HCT116 (cell line): ENCODE data around the gene PAIP1. TPM values are rescaled to one million over a fixed set of nuclear protein-coding genes. Genes with fewer than 3 reads are reported as not detected.

Source experiments
- ATAC-seq: fragments of 200-7000 bp; cut with Tn5 transposase; 2 replicates; pipeline ENCODE4 v1.9.1; 2020; ENCODE audit warnings: mild to moderate bottlenecking, moderate library complexity
- Bru-seq: library from RNA; stranded (reverse); fragments of 400-500 nt; gene quantifications from one replicate; lab custom pipeline; 2021; lab: Mats Ljungman, UMichigan
- BruChase-seq, 2 experiments: library from RNA; stranded (reverse); fragments of 400-500 nt; gene quantifications; one replicate each; lab custom pipeline; 2021; lab: Mats Ljungman, UMichigan
- BruUV-seq: library from RNA; stranded (reverse); fragments of 400-500 nt; replicated peaks from 2 replicates; lab custom pipeline; 2021; lab: Mats Ljungman, UMichigan
- CTCF ChIA-PET: fragments of 300-600 bp; sonication (Branson Sonifier 250); formaldehyde crosslinking; loops from one replicate; lab custom pipeline; 2021; ENCODE audit warnings: antibody characterized with exemption; lab: Charles Lee
- POLR2A ChIA-PET: fragments of 300-600, 350-600 bp; sonication (Branson Sonifier 250); formaldehyde crosslinking; loops from one replicate; lab custom pipeline; 2021; ENCODE audit warnings: antibody characterized with exemption; lab: Charles Lee
- RAD21 ChIA-PET, 2 experiments: fragments of 300-600 bp; sonication (Branson Sonifier 250); formaldehyde crosslinking; loops; one replicate each; lab custom pipeline; 2023; ENCODE audit warnings: low total read pairs in 2 of 2; ENCODE audit not compliant: uncharacterized antibody in 2 of 2, unreplicated experiment in 2 of 2, low non-redundant PET in 1 of 2; lab: Charles Lee
- DNase-seq: peaks from one replicate; pipeline ENCODE4 v3.0.0-alpha.2; 2010; ENCODE audit warnings: low read depth, low spot score
- H2AFZ ChIP-seq: fragments of 200-600 bp; shearing (Covaris generic), sonication (generic); 2 replicates; pipeline ENCODE4 v1.6.1; 2017; ENCODE audit warnings: low read depth, mixed run types, mixed read lengths, antibody characterized with exemption, low read length; ENCODE audit not compliant: poor library complexity, severe bottlenecking
- H3K27ac ChIP-seq: 2 replicates; pipeline ENCODE4 v1.5.1; 2012; ENCODE audit warnings: low read depth, low read length
- H3K27me3 ChIP-seq: fragments of 200-600 bp; sonication (generic); 2 replicates; pipeline ENCODE4 v1.6.1; 2016; ENCODE audit warnings: mixed run types, low read length, mixed read lengths; ENCODE audit not compliant: insufficient read depth
- H3K36me3 ChIP-seq, 2 experiments: fragments of 200-500 bp in 1 of 2; fragments of 200-600 bp in 1 of 2; sonication (Bioruptor generic) in 1 of 2; sonication (generic) in 1 of 2; 2 replicates each; pipeline versions ENCODE4 v1.5.1 to v1.6.1; 2014 to 2016; ENCODE audit warnings: low read length in 2 of 2, inconsistent platforms in 1 of 2, mixed read lengths in 1 of 2, mixed run types in 1 of 2; ENCODE audit not compliant: insufficient read depth in 2 of 2, control insufficient read depth in 1 of 2
- H3K4me1 ChIP-seq, 2 experiments: fragments of 200-600 bp in 1 of 2; sonication (generic) in 1 of 2; 2 replicates each; pipeline versions ENCODE4 v1.5.1 to v1.6.1; 2012 to 2017; ENCODE audit warnings: low read length in 2 of 2, inconsistent platforms in 1 of 2, mild to moderate bottlenecking in 1 of 2, mixed read lengths in 1 of 2, mixed run types in 1 of 2, moderate library complexity in 1 of 2; ENCODE audit not compliant: insufficient read depth in 2 of 2, control insufficient read depth in 1 of 2
- H3K4me2 ChIP-seq: fragments of 200-600 bp; sonication (generic); 2 replicates; pipeline ENCODE4 v1.6.1; 2017; ENCODE audit warnings: mixed run types, low read length, mixed read lengths
- H3K4me3 ChIP-seq, 2 experiments: fragments of 200-600 bp in 1 of 2; sonication (generic) in 1 of 2; replicated peaks in 1 of 2; 2 replicates each; pipeline ENCODE4 v1.5.1; 2011 to 2016; ENCODE audit warnings: low read length in 2 of 2, control low read depth in 1 of 2, low read depth in 1 of 2, mild to moderate bottlenecking in 1 of 2, mixed read lengths in 1 of 2, mixed run types in 1 of 2
- H3K79me2 ChIP-seq: fragments of 200-600 bp; sonication (generic); 2 replicates; pipeline ENCODE4 v1.6.1; 2017; ENCODE audit warnings: mild to moderate bottlenecking, mixed run types, low read length, moderate library complexity, mixed read lengths; ENCODE audit not compliant: insufficient read depth
- H3K9ac ChIP-seq: fragments of 200-600 bp; sonication (generic); 2 replicates; pipeline ENCODE4 v1.6.1; 2016; ENCODE audit warnings: low read length, mixed read lengths
- H3K9me2 ChIP-seq: fragments of 200-600 bp; sonication (generic), shearing (Covaris generic); 2 replicates; pipeline ENCODE4 v1.6.1; 2017; ENCODE audit warnings: mixed run types, mild to moderate bottlenecking, moderate library complexity; ENCODE audit not compliant: insufficient read depth
- H3K9me3 ChIP-seq, 2 experiments: fragments of 200-500 bp in 1 of 2; fragments of 200-600 bp in 1 of 2; sonication (Bioruptor generic) in 1 of 2; sonication (generic) in 1 of 2; 2 replicates each; pipeline ENCODE4 v1.6.1; 2014 to 2017; ENCODE audit warnings: low read length in 2 of 2, mixed read lengths in 2 of 2, inconsistent platforms in 1 of 2, low read depth in 1 of 2, mild to moderate bottlenecking in 1 of 2, mixed run types in 1 of 2, moderate library complexity in 1 of 2; ENCODE audit not compliant: control insufficient read depth in 1 of 2, insufficient read depth in 1 of 2
- H4K20me1 ChIP-seq: fragments of 200-600 bp; sonication (generic), shearing (Covaris generic); 2 replicates; pipeline ENCODE4 v1.6.1; 2017; ENCODE audit warnings: mixed run types, mild to moderate bottlenecking, moderate library complexity; ENCODE audit not compliant: insufficient read depth
- CBX3 ChIP-seq: IDR thresholded peaks from 2 replicates; pipeline ENCODE4 v1.6.1; 2012; ENCODE audit warnings: low read depth
- CEBPB ChIP-seq: IDR thresholded peaks from 2 replicates; pipeline ENCODE4 v1.6.1; 2012; ENCODE audit warnings: low read depth
- EZH2 ChIP-seq: fragments of 200-600 bp; sonication (generic); IDR thresholded peaks from 2 replicates; pipeline ENCODE4 v1.6.1; 2017; ENCODE audit warnings: antibody characterized with exemption, mixed run types
- EZH2phosphoT487 ChIP-seq: fragments of 200-600 bp; IDR thresholded peaks from 2 replicates; pipeline ENCODE4 v1.6.1; 2018; ENCODE audit warnings: antibody characterized with exemption, borderline replicate concordance
- FOSL1 ChIP-seq: IDR thresholded peaks from 2 replicates; pipeline ENCODE4 v1.6.1; 2012; ENCODE audit warnings: low read depth
- JUND ChIP-seq: IDR thresholded peaks from 2 replicates; pipeline ENCODE4 v1.6.1; 2012
- POLR2A ChIP-seq: IDR thresholded peaks from 2 replicates; pipeline ENCODE4 v1.7.0; 2011; ENCODE audit warnings: borderline replicate concordance; ENCODE audit not compliant: insufficient read depth, insufficient read length; ENCODE audit errors: extremely low read depth
- POLR2AphosphoS5 ChIP-seq: IDR thresholded peaks from 2 replicates; pipeline ENCODE4 v1.6.1; 2011; ENCODE audit warnings: mild to moderate bottlenecking, low read depth, low read length, moderate library complexity
- RAD21 ChIP-seq: IDR thresholded peaks from 2 replicates; pipeline ENCODE4 v1.6.1; 2012; ENCODE audit warnings: low read depth, mild to moderate bottlenecking
- SRF ChIP-seq: IDR thresholded peaks from 2 replicates; pipeline ENCODE4 v1.6.1; 2012; ENCODE audit warnings: low read depth
- TCF7L2 ChIP-seq: IDR thresholded peaks from 2 replicates; pipeline ENCODE4 v1.7.0; 2011; ENCODE audit warnings: borderline replicate concordance, inconsistent platforms; ENCODE audit not compliant: insufficient read depth, insufficient read length; ENCODE audit errors: extremely low read depth
- YY1 ChIP-seq: IDR thresholded peaks from 2 replicates; pipeline ENCODE4 v1.6.1; 2011; ENCODE audit warnings: low read length, low read depth, moderate library complexity, mild to moderate bottlenecking; ENCODE audit not compliant: insufficient replicate concordance; ENCODE audit errors: extremely low read depth
- ZFX ChIP-seq: fragments of 450-650 bp; IDR thresholded peaks from 2 replicates; pipeline ENCODE4 v1.6.1; 2017
- intact Hi-C: fragments of 100-400 bp; cut with micrococcal nuclease; formaldehyde crosslinking; loops from 2 replicates; pipeline ENCODE4 v1.10.0; 2022
- long read RNA-seq: library from polyadenylated mRNA; unstranded; transcript quantifications from one replicate; pipeline ENCODE4 v2.0.0, GENCODE V29; 2021; ENCODE audit not compliant: unreplicated experiment
- polyA plus RNA-seq: library from polyadenylated mRNA; unstranded; fragments of >200 nt; gene quantifications from 2 replicates; pipeline ENCODE4 v1.2.1, GENCODE V29; 2012; ENCODE audit warnings: missing spikeins
- total RNA-seq: library from RNA; stranded (reverse); gene quantifications from one replicate; pipeline ENCODE4 v1.2.1, GENCODE V29; 2021; ENCODE audit not compliant: unreplicated experiment
- TF ChIP-seq, protein P1 (sequence below): IDR thresholded peaks from 2 replicates; pipeline ENCODE4 v1.6.1; 2012
- TF ChIP-seq, protein P2 (sequence below): IDR thresholded peaks from 2 replicates; pipeline ENCODE4 v1.6.1; 2012; ENCODE audit warnings: low read depth
- TF ChIP-seq, protein P3 (sequence below): IDR thresholded peaks from 2 replicates; pipeline ENCODE4 v1.6.1; 2011; ENCODE audit warnings: mild to moderate bottlenecking, low read length, moderate library complexity; ENCODE audit not compliant: insufficient replicate concordance; ENCODE audit errors: extremely low read depth
- TF ChIP-seq, protein P4 (sequence below), 3 experiments: fragments of 200-600 bp in 1 of 3; sonication (generic) in 1 of 3; IDR thresholded peaks in 2 of 3; conservative IDR thresholded peaks in 1 of 3; 2 replicates each; pipeline ENCODE4 v1.5.1; 2012 to 2017; ENCODE audit warnings: low read depth in 2 of 3, low read length in 2 of 3, antibody characterized with exemption in 1 of 3, borderline replicate concordance in 1 of 3, control low read depth in 1 of 3, mild to moderate bottlenecking in 1 of 3, mixed read lengths in 1 of 3, mixed run types in 1 of 3, moderate library complexity in 1 of 3; ENCODE audit not compliant: insufficient read depth in 1 of 3

Gene PAIP1
- total RNA-seq (83.8 TPM), Bru-seq, nascent RNA (percentile 94 among the genes with signal in this experiment), BruChase-seq, experiment 1, labeled RNA remaining after a 6-hour chase (percentile 91 among the genes with signal in this experiment), BruChase-seq, experiment 2, labeled RNA remaining after a 2-hour chase (percentile 84 among the genes with signal in this experiment)
- 31.1 and 53.1 TPM in 2 replicates for polyA plus RNA-seq
- long read RNA-seq, transcript PAIP1-201 (11 exons, 2,782 nt): major isoform, 171 of 266 reads
- long read RNA-seq, transcript PAIP1-203 (11 exons, 1,734 nt): minor isoform, 67 of 266 reads
- long read RNA-seq, partial matches to known transcripts: 7 of 266 reads
- long read RNA-seq, other reads (novel, unspliced or antisense): 19 of 266 reads

DNA sequence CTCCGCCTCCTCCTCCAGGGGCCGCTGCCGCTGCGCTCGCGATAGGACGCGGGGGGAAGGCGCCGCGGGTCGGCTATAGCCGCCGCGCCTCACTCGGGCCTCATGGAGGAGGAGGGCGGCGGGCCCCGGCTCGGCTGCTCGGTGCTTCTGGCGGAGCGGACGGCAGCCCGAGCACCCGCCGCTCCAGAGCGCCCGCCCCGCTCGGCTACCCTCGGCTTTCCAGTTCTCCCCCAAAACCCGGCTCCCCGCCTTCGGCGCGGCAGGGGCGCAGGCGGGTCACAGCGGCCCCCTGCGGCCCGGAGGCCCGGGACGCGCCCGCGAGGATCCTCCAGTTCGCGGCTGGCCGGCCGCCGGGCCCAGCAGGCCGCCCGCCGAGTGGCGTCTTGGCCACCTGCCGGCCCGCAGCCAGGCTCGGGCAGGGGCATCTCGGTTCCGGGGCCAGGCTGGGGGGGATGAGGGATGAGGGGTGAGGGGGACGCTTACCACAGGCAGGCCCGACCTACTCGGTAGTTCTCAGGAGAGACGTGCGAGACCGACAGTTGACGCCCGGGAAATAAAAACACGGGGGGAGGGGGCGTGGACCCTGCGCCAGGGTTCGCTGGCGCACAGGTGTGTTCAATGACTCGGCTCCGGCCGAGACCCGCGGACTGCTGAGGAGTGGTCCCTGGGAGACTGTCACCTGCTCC, at the start of gene PAIP1:
Gene PAIP1 (minus strand): TSS at position 221 of the 686 bp plus-strand sequence. CDS start 231 bp downstream, outside the sequence.
- ChIA-PET POLR2A (interaction anchor here (1.0 kb wide), 1 partner anchor 73 kb away, joined by 3 read pairs; the partner anchor contains the start of gene TMEM267), RAD21 (no interaction called here), CTCF (no interaction called here)
- H3K4me3 ChIP-seq: peak within 1 kb of the TSS; percentile 81 to 84
- H3K4me1 ChIP-seq: peaks cover 10 to 18% of the 10 kb centered on the region in 2 experiments
- H3K36me3 ChIP-seq: peaks cover 16 to 22% of the 10 kb centered on the region in 2 experiments; a peak in 3 of 4 replicates
- peak within 1 kb of the TSS; percentile 97 for H3K27ac ChIP-seq
- H4K20me1 ChIP-seq: no peaks in the 10 kb centered on the region
- peaks cover 44% of the 10 kb centered on the region for H3K79me2 ChIP-seq
- intact Hi-C loops: loop anchor here (5.0 kb wide), 1 partner anchor 75 kb away; the partner anchor contains the start of gene TMEM267
- no peaks in the 10 kb centered on the region for H3K27me3 ChIP-seq
- no peaks in the 10 kb centered on the region for H3K9me2 ChIP-seq
- DNase-seq: peak; percentile 64
- H2AFZ ChIP-seq: peak within 1 kb of the TSS; percentile 85
- H3K4me2 ChIP-seq: peak within 1 kb of the TSS; percentile 94
- BruUV-seq: no TSS peak
- peak; percentile 89 for ATAC-seq
- H3K9me3 ChIP-seq: no peaks in the 10 kb centered on the region
- H3K9ac ChIP-seq: peak within 1 kb of the TSS; percentile 77
- TF ChIP-seq, protein P1, sequence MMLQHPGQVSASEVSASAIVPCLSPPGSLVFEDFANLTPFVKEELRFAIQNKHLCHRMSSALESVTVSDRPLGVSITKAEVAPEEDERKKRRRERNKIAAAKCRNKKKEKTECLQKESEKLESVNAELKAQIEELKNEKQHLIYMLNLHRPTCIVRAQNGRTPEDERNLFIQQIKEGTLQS: no peak
- TF ChIP-seq TCF7L2 (no peak), SRF (no peak), EZH2 (no peak), FOSL1 (no peak), YY1 (peak; percentile 29), JUND (no peak), CEBPB (no peak), RAD21 (no peak), CBX3 (no peak), POLR2A (no peak), ZFX (peak; percentile 97), POLR2AphosphoS5 (peak; percentile 62), EZH2phosphoT487 (no peak)
- TF ChIP-seq, protein P2, sequence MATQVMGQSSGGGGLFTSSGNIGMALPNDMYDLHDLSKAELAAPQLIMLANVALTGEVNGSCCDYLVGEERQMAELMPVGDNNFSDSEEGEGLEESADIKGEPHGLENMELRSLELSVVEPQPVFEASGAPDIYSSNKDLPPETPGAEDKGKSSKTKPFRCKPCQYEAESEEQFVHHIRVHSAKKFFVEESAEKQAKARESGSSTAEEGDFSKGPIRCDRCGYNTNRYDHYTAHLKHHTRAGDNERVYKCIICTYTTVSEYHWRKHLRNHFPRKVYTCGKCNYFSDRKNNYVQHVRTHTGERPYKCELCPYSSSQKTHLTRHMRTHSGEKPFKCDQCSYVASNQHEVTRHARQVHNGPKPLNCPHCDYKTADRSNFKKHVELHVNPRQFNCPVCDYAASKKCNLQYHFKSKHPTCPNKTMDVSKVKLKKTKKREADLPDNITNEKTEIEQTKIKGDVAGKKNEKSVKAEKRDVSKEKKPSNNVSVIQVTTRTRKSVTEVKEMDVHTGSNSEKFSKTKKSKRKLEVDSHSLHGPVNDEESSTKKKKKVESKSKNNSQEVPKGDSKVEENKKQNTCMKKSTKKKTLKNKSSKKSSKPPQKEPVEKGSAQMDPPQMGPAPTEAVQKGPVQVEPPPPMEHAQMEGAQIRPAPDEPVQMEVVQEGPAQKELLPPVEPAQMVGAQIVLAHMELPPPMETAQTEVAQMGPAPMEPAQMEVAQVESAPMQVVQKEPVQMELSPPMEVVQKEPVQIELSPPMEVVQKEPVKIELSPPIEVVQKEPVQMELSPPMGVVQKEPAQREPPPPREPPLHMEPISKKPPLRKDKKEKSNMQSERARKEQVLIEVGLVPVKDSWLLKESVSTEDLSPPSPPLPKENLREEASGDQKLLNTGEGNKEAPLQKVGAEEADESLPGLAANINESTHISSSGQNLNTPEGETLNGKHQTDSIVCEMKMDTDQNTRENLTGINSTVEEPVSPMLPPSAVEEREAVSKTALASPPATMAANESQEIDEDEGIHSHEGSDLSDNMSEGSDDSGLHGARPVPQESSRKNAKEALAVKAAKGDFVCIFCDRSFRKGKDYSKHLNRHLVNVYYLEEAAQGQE: no peak
- TF ChIP-seq, protein P3, sequence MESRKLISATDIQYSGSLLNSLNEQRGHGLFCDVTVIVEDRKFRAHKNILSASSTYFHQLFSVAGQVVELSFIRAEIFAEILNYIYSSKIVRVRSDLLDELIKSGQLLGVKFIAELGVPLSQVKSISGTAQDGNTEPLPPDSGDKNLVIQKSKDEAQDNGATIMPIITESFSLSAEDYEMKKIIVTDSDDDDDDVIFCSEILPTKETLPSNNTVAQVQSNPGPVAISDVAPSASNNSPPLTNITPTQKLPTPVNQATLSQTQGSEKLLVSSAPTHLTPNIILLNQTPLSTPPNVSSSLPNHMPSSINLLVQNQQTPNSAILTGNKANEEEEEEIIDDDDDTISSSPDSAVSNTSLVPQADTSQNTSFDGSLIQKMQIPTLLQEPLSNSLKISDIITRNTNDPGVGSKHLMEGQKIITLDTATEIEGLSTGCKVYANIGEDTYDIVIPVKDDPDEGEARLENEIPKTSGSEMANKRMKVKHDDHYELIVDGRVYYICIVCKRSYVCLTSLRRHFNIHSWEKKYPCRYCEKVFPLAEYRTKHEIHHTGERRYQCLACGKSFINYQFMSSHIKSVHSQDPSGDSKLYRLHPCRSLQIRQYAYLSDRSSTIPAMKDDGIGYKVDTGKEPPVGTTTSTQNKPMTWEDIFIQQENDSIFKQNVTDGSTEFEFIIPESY: peak; percentile 78
- TF ChIP-seq, protein P4, sequence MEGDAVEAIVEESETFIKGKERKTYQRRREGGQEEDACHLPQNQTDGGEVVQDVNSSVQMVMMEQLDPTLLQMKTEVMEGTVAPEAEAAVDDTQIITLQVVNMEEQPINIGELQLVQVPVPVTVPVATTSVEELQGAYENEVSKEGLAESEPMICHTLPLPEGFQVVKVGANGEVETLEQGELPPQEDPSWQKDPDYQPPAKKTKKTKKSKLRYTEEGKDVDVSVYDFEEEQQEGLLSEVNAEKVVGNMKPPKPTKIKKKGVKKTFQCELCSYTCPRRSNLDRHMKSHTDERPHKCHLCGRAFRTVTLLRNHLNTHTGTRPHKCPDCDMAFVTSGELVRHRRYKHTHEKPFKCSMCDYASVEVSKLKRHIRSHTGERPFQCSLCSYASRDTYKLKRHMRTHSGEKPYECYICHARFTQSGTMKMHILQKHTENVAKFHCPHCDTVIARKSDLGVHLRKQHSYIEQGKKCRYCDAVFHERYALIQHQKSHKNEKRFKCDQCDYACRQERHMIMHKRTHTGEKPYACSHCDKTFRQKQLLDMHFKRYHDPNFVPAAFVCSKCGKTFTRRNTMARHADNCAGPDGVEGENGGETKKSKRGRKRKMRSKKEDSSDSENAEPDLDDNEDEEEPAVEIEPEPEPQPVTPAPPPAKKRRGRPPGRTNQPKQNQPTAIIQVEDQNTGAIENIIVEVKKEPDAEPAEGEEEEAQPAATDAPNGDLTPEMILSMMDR (IDR thresholded peaks at IDR 0.05 in 2 of 3, conservative IDR thresholded peaks at IDR 0.05 in 1 of 3; ENCODE audit: borderline replicate concordance in 1 of 3, insufficient read depth in 1 of 3, low read depth in 2 of 3, low read length in 2 of 3): peak; percentile 41 to 65 (median 57); a peak in 5 of 6 replicates
